Activated CD8-positive, alpha-beta memory T cell treated with anti-CD3 and anti-CD28 coated beads for 24 hours (primary cell): ENCODE data around the gene MTPN.

ENCODE experiments used
- DNase-seq: peaks from one replicate; pipeline ENCODE4 v3.0.0-alpha.2; 2020

The MTPN gene

DNA sequence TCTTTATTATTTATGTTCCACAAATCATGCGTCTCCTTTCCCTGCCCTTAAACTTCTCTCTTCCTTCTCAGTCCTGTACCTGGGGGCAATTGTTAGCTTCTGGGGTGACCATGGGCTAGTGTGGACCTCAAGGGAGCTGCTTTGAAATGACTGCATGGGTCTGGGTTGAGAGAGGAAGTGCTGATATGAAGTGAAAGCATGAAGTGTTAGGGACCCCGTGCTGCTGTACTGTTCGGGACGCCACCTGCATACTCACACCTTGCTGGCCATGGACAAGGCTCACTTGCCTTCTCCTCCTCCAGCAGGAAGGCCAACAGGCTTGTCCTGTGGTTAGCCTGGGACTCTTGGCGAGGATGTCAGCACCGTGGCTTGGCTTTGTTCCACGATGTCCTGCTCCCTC lies 56.7 kb downstream of the MTPN start:
- DNase-seq: no peak

DNA sequence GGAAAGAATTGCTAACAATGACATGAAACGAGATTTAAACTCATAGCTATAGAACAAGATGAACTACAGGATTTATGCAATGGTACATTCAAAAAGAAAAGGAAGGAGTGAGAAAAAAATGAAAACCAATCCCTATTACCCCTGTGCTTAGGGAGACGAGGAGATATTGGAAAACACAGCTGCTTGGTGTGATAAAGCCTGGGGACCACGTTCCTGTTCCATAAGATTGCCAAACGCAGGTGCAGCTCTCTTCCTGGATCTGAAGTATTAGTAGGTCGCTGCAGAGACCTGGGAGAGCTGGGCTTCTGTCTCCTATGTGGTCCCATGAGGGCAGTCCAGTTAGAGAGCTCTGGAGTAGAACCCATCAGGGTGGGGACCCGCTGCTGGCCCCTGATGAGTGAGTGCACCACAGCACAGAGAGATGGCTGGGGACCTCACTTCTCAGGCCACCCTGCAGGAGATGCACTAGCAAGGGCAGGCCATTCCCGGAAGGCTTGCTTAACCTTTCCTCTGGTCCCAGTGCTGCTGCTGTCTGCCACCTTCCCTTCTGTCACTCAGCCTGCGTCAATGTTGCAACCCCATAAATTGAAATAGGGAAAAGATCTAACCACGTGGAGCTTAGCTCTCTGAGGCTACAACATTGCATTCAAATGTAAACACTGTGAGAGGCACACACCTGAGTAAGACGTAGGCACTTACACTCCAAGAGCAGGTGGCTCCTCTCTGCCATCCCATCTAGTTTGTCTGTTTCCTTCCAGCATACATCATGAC lies 57.9 kb downstream of the MTPN start:
- no peak for DNase-seq

DNA sequence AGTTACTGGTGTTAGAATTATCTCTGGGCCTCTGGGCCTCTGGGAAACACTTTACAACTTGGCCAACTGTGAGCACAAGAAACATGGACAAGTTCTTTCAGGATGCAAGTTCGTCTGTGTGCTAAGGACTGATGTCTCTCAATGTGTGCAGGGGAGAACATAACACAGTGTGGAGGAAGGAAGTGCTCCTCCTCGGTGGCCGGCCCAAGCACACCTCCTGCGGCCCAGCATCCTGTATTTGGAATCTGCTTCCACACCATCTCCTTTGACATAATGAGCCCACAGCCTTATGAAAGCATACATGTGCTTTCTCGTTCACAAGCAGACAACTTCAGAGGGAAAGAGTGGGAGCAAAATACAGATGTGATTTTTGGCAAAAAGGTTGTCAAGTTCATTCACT lies 59.0 kb downstream of the MTPN start:
- DNase-seq: no peak

DNA sequence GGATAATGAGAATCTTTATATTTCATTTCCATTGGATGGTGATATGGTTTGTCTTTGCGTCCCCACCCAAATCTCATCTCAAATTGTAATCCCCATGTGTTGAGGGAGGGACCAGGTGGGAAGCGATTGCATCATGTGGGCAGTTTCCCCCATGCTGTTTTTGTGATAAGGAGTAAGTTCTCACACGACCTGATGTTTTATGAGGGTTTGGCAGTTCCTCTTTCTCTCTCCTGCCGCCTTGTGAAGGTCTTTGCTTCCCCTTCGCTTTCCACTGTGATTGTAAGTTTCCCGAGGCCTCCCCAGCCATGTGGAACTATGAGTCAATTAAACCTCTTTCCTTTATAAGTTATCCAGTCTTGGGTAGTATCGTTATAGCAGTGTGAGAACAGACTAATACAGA lies 59.4 kb downstream of the MTPN start:
- no peak for DNase-seq

DNA sequence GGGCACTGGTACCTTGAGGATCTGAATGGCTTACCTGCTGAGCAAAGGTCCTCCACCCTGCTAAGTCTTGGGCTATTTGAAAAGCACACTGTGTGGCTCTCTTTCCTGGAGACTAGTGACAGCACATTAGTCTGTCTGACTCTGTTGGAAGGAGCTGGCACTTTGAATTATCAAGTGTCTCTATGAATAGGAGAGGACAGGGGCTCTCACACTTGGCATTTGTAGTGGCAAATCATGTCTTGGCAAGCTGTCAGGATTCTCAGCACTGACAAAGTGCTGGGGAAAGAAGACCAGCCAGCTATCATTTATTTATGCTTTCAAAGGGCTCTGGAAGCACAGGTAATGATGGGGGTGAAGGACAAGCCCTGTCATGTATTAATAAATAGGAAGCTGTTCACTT lies 62.8 kb downstream of the MTPN start:
- no peak for DNase-seq

DNA sequence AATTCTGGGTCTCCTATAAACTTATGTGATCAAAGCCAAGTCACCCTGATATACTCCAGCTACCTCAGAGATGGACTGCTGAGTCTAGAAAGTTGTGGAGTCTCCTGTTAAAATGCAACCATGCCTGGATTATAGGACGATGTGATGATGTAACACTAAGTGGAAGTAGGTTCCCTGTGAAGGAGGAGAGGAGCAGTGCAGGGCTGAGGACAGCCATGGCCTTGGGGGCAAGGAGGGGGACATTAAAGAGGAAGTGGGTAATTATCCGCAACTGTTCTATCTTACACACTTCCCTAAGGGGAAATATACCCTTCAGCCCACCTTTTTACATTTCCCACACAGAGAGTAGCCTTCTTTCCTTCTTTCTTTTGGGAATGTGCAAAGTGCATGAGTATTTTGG lies 63.8 kb downstream of the MTPN start:
- no peak for DNase-seq

DNA sequence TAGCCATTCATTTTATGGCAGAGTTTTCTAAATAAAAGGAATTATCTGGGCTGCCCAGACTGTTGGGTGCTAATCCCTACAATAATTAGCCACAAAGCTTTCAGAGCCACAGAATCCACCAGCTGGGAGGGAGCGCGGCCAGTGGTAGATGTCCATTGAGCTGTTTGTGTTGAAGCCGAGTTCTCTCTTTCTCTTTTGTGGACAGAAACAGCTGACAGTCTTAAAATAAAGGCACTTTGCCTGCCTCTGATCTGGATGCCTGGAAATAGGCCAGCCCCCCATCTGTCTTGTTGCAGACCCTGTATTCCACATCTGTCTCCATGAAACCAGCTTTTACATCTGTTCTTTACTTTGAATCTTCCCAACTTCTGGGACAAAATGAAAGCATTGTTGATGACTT lies 66.1 kb downstream of the MTPN start:
- DNase-seq: no peak

DNA sequence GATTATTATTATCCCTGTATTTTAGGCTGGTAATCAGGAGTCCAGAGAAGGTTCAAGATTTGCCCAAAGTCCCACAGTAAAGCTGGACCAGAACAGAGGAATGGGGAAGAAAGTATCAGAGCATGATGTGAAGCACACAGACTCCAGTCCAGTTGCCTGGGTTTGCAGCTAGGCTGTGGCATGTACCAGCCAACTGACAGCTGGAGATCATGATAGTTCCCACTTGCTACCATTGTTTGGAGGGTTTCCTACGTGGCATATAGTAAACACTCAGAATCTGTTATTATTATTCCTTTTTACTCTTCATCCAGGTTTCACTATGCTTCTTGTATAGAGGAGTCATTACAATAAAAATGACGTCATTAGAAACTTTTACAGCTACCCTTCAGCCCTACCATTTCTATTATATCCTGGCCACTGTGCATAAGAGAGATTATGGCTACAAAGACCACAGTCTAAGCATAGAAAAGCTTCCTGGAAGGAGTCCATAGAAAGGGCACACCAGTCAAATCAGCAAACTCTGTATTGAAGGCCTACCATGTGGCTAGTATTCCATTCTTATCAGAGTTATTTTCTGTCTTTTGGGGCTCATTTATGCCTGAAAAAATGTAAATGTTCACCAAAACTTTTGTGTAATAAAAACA lies 66.6 kb downstream of the MTPN start:
- no peak for DNase-seq

DNA sequence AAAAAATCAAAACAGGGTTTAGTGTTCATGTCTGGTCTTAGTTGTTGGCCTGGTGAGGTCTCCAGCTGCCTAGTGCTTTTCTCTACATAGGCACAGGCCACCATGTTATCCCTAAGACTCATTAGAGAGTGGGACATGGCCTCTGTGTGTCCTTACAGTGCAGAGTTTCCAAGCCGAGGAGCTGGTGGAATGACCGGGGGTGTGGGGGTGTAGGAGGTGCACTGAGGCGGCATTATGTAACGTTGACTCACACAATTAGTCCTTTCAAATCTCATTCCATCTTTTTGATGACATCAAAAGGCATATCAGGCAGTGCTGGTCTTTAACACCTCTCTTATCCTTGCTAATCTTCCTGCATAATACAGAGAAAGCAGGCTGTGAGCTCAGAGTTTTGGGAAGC lies 71.3 kb downstream of the MTPN start:
- DNase-seq: no peak

DNA sequence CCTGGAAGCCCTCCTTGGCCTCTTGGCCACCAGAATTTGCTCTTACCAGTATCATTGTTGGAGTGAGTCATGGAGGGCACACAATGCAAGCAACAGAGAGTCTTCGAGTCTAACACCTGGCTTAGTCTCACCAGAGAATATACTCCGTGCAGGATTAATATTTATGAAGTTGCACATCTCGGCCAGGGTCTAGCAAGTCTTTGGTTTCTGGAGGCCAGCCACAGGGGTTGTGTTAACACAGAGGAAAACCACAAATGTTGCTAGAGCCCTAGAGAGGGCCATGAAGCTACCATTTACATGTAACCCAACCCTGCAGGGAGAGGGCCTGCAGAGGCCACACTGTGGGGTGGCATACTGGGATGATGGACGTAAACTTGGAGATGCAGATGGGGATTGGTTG lies 71.8 kb downstream of the MTPN start:
- DNase-seq: no peak

DNA sequence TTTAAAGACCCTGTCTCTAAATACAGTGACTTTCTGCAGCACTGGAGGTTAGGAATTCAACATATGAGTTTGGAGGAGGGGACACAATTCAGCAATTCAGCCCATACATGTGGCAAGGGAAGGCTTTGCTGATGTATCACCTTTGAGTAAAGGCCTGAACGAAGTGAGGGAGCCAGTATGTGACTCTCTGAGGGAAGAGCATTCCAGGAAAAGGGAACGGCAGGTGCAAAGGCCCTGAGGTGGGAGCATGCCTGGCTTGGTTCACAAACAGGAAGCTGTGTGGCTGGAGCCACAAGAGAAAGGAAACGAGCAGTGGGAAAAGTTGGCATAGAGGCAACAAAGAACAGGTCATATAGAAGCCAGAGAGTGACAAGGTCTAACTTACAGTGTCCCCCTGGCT lies 72.9 kb downstream of the MTPN start:
- no peak for DNase-seq

DNA sequence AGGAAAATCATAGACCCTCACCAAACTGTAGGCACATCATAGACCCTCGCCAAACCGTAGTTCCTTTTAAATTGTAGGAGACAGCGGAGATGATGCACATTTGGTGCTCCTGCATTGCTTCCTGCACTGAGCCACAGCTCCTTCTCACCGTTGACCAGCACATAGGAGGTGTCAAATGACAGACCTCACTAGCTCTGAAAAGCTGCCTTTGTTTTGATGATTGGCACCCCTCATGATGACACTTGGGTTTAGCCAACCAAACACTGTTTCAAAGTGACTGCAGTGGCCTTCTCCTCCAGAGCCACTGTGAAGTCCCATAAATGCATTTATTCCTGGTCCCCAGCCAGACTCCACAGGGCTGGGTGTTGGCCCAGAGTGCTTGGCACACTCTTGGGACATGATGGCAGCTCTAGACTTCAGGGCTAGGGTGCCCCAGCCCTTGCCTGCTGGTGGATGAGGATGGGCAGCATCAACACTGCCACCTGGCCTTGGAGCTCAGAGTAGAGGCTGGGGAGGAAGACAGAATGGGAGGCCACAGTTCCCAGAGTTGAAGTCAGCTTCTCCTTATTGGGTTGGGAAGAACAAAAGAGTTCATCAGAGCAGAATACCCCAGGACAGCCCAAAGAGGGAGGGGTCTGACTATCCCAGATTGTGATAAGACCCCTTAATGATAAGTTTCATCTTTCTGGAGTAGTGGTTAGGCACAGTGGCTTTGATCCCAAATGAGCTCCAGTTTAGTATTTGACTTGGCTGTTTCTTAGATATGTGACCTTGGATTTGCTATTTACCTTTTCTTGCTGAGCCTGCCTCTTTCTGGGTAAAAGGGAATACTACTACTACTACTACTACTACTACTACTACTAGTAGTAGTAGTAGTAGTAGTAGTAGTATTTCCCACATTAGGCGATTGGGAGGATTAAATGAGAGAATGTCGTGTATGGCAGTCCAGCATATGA lies 75.3 kb downstream of the MTPN start:
- no peak for DNase-seq

DNA sequence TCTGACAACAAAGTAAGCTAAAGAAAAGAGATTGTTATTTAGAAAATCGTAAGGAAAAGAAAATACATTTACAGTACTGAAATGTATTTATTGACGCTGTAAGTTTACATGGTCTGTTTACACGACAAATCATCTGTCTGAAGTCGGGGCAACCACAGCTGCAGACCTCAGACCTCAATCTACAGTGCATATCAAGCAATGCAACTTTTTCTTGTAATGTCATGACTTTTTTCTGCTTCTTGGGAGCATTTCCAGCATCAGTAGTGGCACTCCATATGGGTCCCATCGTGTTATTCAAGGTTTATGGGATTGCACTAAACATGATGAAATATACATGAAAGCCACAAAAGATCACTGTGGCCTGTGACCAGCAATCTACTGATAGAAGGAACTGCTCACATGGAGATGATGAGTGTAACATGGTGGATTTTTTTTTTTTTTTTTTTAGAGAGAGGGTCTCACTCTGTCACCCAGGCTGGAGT lies 77.1 kb downstream of the MTPN start:
- no peak for DNase-seq

DNA sequence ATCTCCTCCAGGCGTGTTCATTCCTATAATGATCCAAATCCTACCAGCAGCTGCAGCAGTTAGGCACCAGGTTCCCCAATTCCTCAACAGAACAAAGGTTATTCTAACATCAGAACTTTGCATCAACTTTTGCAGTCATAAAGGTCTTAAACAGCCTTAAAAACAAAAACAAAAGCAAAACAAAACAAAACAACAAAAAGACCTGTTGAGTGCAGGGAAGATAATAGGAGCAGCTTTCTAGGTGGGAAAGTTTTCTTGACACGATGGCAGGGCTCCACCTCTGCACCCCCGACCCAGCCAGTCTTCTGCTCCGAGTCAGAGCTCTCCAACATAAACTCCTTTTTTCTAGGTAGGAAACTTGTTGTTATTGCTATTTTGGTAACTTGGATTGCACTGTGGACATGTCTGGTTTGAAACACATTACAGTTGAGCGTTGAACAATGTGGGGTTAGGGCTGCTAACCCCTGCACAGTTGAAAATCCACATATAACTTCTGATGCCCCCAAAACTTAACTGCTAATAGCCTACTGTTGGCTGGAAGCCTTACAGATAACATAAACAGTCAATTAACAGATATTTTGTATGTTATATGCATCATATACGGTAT lies 77.6 kb downstream of the MTPN start:
- DNase-seq: no peak

DNA sequence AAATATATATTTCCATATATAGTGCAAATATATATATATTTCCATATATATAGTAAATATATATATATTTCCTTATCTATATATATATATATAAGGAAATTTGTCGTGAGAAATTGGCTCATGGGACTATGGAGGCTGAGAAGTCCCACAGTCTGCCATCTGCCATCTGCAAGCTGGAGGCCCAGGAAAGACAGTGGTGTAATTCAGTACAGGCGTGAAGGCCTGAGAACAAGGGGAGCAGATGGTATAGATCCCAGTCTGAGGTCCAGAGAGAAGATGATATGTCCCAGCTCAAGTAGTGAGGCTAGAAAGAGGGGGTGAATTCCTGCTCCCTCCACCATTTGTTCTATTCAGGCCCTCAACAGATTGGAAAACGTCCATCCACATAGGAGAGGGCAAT lies 78.9 kb downstream of the MTPN start:
- no peak for DNase-seq

DNA sequence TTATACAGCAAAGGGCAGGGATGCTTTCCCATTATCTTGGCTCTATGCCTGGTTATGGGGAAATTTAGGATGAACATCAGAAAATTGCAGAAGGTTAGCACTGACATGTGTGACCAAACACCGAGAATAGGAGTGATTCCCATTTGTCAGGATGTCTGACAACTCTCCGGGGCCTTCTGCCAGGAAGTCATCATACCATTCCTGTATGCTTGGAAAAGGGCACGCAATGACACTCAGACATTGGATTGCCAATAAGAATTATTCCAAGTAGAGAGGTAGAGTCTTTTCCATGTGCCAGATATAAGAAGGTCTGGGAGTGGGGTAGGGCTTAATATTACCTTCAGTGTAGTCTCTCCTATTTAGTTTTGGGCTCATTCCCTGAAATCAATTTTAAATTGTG lies 82.3 kb downstream of the MTPN start:
- DNase-seq: no peak

DNA sequence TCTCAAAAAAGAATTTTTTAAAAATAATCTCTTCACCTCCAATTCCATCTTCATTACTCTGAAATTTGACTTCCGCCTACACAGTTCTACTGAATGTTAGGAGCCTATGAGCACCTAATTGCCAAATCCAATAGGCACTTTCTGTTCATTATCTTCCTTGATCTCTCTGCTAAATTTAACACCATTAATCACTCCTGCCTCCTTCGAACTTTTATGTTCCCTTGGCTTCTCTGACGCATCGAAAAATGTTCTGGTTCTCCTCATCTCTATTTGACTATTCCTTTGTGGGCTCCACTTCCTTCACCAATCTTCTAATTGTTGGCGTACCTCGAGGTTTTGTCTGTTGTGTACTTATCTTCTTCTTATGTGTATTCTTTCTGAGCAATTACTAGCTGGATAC lies 87.3 kb downstream of the MTPN start:
- DNase-seq: no peak

DNA sequence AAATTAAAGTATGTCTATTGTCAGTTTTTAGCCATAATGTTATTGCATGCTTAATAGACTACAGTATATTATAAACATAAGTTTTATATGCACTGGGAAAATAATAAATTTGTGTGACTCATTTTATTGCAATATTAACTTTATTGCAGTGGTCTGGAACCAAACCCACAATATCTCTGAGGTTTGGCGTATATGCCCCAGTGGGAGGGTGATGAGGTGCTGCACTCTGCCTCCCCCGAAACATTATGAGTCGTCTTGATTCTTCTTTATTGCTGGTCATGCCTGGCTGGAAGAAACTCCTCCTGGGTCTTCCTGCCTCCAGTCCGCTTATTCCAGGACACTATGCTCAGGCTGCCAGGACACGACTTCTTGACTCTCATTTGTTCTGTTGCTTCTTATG lies 88.4 kb downstream of the MTPN start:
- DNase-seq: no peak

DNA sequence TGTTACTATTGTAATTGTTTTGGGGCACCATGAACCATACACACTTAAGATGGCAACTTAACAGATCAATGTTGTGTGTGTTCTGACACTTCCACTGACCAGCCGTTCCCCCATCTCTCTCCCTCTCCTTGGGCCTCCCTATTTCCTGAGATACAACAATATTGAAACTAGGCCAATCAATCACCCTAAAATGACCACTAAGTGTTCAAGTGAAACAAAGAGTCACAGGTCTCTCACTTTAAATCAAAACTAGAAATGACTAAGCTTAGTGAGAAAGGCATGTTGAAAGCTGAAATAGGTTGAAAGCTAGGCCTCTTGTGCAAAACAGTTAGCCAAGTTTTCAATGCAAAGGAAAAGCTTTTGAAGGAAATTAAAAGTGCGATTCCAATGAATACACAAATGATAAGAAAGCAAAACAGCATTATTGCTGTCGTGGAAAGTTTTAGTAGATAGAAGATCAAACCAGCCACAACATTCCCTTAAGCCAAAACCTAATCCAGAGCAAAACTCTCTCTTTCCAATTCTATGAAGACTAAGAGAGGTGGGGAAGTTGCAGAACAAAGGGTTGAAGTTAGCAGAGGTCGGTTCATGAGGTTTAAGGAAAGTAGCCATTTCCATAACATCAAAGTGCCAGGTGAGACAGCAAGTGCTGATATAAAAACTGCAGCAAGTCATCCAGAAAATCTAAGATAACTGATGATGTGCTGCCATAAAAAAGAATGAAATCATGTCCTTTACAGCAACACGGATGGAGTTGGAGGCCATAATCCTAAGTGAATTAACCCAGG lies 90.6 kb downstream of the MTPN start:
- no peak for DNase-seq

DNA sequence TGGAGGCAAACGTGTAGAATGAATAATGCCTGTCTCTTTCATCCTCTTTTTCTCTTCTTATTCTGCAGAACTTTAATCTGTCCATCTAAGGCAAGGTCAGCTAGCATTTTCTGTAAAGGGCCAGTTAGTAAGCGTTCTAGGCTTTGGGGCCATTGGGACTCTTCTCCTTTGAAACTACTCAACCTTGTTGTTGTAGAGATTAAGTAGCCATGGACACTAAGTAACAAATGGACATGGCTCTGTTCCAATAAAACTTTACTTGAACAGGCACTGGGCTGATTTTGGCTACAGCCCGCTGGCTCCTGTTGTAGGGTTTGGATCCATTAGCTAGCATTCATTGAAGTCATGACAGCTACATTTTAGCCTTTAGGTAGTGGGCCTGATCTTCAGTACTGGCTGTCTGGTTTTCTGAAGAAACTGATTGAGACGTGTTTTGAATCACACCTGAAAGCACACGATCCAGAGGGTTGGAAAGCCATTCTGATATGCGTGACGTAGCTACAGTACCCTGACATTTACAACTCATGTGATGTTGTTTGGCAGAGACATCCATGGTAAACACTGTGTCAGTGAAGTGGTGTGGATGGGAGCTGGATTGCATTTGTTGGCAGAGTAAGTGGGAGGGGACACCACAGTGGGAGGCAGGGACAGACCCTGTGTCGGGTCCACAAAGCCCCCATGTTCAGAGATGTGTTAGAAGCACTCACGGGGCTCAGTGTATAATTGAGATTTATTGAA lies 92.5 kb downstream of the MTPN start:
- no peak for DNase-seq

DNA sequence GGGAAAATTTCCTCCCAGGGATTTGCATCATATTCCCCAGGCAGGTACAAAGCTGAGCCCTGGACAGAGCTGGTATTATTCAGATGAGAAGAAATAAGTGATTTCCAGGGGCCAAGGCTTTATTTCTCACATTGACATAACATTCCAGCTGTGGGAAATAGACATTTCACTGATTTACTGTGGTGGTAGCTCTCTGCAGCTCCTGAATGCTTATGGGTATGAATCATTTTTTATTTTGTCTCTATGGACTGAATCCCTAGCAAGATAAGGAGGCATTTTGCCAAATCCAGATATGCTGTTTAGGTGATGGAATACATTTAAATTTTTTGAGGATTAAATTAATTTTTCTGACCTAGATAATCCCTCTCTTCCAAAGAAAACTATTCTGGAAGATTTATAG lies 97.9 kb downstream of the MTPN start:
- DNase-seq: no peak

DNA sequence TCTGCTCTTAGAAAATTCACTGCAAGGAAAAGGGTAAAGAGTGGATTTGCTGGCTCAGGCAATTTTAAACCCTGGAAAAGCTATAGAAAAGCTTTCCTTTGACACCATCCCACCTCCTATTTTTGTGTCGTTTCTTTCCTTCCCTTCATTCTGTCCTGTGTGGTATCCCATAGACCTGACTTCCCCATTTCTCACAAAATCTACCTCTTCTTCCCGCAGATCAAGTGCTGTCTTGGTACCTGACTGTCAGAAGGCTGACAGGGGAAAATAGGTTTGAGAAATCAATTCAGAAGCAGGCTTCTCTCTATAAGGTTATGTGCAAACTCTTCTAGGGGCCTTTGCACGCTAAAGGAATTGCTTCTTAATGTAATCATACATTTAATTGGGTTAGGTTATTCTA lies 98.9 kb downstream of the MTPN start:
- no peak for DNase-seq
